OCI-LY3 (cell line): ENCODE results near the gene MEF2C.

ENCODE experiments used
- H2AFZ ChIP-seq: fragments of 200-600, 300-600 bp; shearing (Covaris generic); 2 replicates; pipeline ENCODE4 v1.6.0; 2014; ENCODE audit warnings: antibody characterized with exemption, low read depth, low read length
- H3K27ac ChIP-seq: fragments of 200-600, 300-600 bp; sonication (generic); 2 replicates; pipeline ENCODE4 v1.5.1; 2014; ENCODE audit warnings: mild to moderate bottlenecking, low read length, moderate library complexity, mixed read lengths
- H3K27me3 ChIP-seq: fragments of 200-600, 300-600 bp; sonication (generic); 2 replicates; pipeline ENCODE4 v1.6.1; 2014; ENCODE audit warnings: low read depth, low read length, mixed read lengths
- H3K36me3 ChIP-seq: fragments of 200-600, 300-600 bp; sonication (generic); replicated peaks from 2 replicates; pipeline ENCODE3; 2014; ENCODE audit warnings: low read depth, low read length, mixed read lengths
- H3K4me1 ChIP-seq: fragments of 300-600, 200-600 bp; sonication (generic); 2 replicates; pipeline ENCODE4 v1.6.1; 2014; ENCODE audit warnings: low read length, mixed read lengths
- H3K4me2 ChIP-seq: fragments of 200-600, 300-600 bp; sonication (generic); 2 replicates; pipeline ENCODE4 v1.6.1; 2014; ENCODE audit warnings: low read length, mixed read lengths
- H3K4me3 ChIP-seq: fragments of 300-600, 200-600 bp; sonication (generic); 2 replicates; pipeline ENCODE4 v1.5.1; 2014; ENCODE audit warnings: antibody characterized with exemption, mild to moderate bottlenecking, low read length, moderate library complexity
- H3K79me2 ChIP-seq: fragments of 300-600, 200-600 bp; shearing (Covaris generic); 2 replicates; pipeline ENCODE4 v1.6.1; 2014; ENCODE audit warnings: mild to moderate bottlenecking, low read length, mixed read lengths
- H3K9ac ChIP-seq: fragments of 300-600, 200-600 bp; shearing (Covaris generic); 2 replicates; pipeline ENCODE4 v1.6.0; 2014; ENCODE audit warnings: mild to moderate bottlenecking, low read length, moderate library complexity
- H3K9me3 ChIP-seq: fragments of 200-600, 300-600 bp; shearing (Covaris generic); 2 replicates; pipeline ENCODE4 v1.6.1; 2014; ENCODE audit warnings: low read length, mixed read lengths; ENCODE audit not compliant: insufficient read depth
- H4K20me1 ChIP-seq: fragments of 200-600, 300-600 bp; sonication (generic); 2 replicates; pipeline ENCODE4 v1.6.1; 2016; ENCODE audit warnings: low read length, mixed read lengths; ENCODE audit not compliant: insufficient read depth
- EZH2phosphoT487 ChIP-seq: fragments of 200-600 bp; shearing (Covaris generic); IDR thresholded peaks from 2 replicates; pipeline ENCODE4 v1.6.1; 2018; ENCODE audit warnings: antibody characterized with exemption, mixed run types, low read depth
- TF ChIP-seq, protein P1 (sequence below): fragments of 200-600, 300-600 bp; sonication (generic); IDR thresholded peaks from 2 replicates; pipeline ENCODE4 v1.5.1; 2014; ENCODE audit warnings: antibody characterized with exemption, low read length, low read depth

MEF2C gene

DNA sequence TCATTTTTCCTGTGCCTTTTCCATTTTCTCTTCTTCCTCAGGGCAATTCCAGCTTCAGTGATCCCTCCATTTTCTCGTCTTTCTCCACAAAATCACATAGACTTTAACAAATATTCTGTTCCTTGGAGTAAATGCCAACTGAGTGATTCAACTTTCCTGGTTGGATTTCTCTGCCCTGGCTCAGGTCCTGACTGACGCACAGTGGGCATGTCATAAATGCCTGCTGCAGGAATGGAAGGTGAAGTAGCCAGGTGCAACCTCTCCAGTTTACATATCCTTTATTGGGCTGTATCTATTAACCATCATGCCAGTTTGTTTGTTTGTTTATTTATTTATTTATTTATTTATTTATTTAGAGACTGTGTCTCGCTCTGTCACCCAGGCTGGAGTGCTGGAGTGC is 95.1 kb downstream of the MEF2C start:
- Histone ChIP-seq H3K79me2 (peaks cover 75% of the 10 kb centered on the region), H3K27ac (no peak overlapping the region), H3K4me1 (peaks cover 61% of the 10 kb centered on the region), H2AFZ (no peak overlapping the region), H3K27me3 (no peaks in the 10 kb centered on the region), H3K4me3 (no peak overlapping the region), H3K36me3 (peaks cover 7% of the 10 kb centered on the region), H3K9me3 (no peaks in the 10 kb centered on the region), H3K9ac (no peak overlapping the region), H3K4me2 (no peak overlapping the region), H4K20me1 (no peaks in the 10 kb centered on the region; the same call in 1 of the 2 replicates)
- TF ChIP-seq, protein P1, sequence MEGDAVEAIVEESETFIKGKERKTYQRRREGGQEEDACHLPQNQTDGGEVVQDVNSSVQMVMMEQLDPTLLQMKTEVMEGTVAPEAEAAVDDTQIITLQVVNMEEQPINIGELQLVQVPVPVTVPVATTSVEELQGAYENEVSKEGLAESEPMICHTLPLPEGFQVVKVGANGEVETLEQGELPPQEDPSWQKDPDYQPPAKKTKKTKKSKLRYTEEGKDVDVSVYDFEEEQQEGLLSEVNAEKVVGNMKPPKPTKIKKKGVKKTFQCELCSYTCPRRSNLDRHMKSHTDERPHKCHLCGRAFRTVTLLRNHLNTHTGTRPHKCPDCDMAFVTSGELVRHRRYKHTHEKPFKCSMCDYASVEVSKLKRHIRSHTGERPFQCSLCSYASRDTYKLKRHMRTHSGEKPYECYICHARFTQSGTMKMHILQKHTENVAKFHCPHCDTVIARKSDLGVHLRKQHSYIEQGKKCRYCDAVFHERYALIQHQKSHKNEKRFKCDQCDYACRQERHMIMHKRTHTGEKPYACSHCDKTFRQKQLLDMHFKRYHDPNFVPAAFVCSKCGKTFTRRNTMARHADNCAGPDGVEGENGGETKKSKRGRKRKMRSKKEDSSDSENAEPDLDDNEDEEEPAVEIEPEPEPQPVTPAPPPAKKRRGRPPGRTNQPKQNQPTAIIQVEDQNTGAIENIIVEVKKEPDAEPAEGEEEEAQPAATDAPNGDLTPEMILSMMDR = no peak
- no peak for TF ChIP-seq EZH2phosphoT487

DNA sequence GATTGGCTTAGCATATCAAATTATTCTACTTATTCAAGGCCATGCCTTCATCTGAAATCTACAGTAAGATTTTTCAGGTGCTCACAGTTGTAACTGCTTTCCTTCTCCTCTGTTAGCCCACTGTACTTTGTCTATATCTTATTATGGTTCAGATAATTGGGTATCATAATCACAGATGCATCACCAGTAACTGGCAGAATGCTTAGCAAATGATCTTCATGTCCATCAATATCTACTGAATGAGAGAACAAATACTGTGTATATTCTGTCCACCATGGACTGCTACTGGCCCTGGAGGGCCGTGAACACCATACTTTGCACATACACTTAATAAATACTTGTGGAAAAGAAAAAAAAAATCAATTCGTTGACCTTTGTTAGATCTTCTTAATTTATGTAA is 96.2 kb downstream of the MEF2C start:
- Histone ChIP-seq H3K27ac (peak overlapping the region; percentile 87), H3K36me3 (peaks cover 13% of the 10 kb centered on the region), H4K20me1 (no peaks in the 10 kb centered on the region), H3K9me3 (no peaks in the 10 kb centered on the region), H3K4me3 (peak overlapping the region; percentile 70), H3K27me3 (no peaks in the 10 kb centered on the region), H2AFZ (no peak overlapping the region), H3K4me1 (peaks cover 52% of the 10 kb centered on the region), H3K9ac (peak overlapping the region; percentile 60), H3K79me2 (peaks cover 72% of the 10 kb centered on the region), H3K4me2 (peak overlapping the region; percentile 71)
- TF ChIP-seq, protein P1 = no peak
- TF ChIP-seq EZH2phosphoT487 = no peak

DNA sequence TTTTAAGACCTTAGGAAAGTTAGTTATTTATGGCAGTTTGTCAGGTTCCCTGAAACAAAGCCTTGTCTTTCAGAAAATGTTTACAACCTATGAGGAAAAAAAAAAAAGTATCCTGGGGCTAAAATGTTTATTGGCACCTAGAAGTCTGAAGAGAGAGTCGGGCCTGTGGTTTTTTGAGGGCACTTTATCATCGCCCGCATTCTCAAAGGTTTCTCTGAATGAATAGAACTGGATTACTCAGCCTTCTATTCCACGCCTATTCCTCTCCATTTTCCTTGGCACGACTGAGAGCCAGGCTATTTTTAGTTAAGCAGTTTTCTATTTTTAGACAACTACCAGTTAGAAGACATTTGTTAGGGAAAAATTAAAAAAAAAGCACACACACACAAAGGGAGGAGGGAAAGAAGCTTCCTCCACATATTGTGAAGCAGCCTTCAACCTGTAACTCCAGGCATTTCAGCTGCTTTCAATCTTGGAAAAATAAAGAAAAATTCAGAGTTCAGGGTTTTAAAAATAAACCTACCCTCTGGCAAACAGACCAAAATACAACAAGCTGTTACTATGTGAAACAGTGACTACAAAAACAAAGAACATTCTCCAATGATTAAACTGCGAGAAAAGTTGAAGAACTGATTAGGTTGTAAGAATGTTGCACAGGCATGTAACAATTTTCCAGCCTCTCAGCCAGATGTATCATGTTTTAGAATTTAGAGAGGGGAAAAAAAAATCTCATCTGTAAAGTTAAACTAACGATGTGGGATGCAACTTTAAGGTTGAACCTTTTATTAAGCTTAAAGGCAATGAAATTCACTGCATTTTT is 97.0 kb downstream of the MEF2C start:
- no peaks in the 10 kb centered on the region for H4K20me1 ChIP-seq
- H3K27ac ChIP-seq = peak overlapping the region; percentile 87
- no peaks in the 10 kb centered on the region for H3K9me3 ChIP-seq
- H3K27me3 ChIP-seq = no peaks in the 10 kb centered on the region
- H2AFZ ChIP-seq = no peak overlapping the region
- H3K79me2 ChIP-seq = peaks cover 75% of the 10 kb centered on the region
- peaks cover 17% of the 10 kb centered on the region for H3K36me3 ChIP-seq
- H3K4me3 ChIP-seq = peak overlapping the region; percentile 70
- H3K4me1 ChIP-seq = peaks cover 50% of the 10 kb centered on the region
- TF ChIP-seq, protein P1 = no peak
- no peak for TF ChIP-seq EZH2phosphoT487
- peak overlapping the region; percentile 60 for H3K9ac ChIP-seq
- peak overlapping the region; percentile 71 for H3K4me2 ChIP-seq

DNA sequence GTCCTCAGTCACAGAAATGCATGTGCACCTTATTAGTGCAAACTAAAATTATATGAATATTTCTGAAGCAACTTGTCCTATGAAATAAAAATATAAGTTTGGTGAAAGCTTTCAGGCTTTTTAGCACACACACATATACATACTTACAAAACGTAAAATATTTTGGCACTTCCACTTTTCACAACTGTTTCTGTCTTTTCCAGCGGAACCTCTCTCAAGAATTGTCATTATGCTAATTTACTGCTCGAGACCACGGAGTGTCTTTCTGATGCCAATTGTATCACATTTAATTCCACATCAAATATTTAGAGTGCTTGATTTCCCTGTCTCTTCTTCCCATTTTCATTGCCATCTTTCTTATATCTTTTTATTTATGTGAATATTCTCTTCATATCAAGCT is 100.4 kb downstream of the MEF2C start:
- Histone ChIP-seq H3K4me1 (peaks cover 39% of the 10 kb centered on the region), H3K4me2 (no peak overlapping the region), H3K9ac (no peak overlapping the region), H3K36me3 (peaks cover 31% of the 10 kb centered on the region), H4K20me1 (no peaks in the 10 kb centered on the region), H3K27me3 (no peaks in the 10 kb centered on the region), H3K9me3 (no peaks in the 10 kb centered on the region), H3K27ac (no peak overlapping the region), H3K4me3 (no peak overlapping the region), H2AFZ (no peak overlapping the region), H3K79me2 (peaks cover 76% of the 10 kb centered on the region)
- TF ChIP-seq, protein P1 = no peak
- TF ChIP-seq EZH2phosphoT487 = no peak
